ENCODE measurements around the gene FLNA. TPM values are rescaled to one million over a fixed set of nuclear protein-coding genes. Genes with fewer than 3 reads are reported as not detected.
A peak's percentile ranks its signal among the peaks of the same experiment; 100 is the strongest.

Gene FLNA
- total and polyA plus RNA-seq, 2 experiments from 2014 or later: 1,379 to 2,857 TPM

GRCh38 chrX:154378059-154378798, 3.8 kb upstream of the FLNA start:
- no peaks in the 10 kb centered on the region for H3K9me2 ChIP-seq (ENCODE audit: insufficient read depth)
- H4K20me1 ChIP-seq (ENCODE audit: insufficient read depth): no peaks in the 10 kb centered on the region
- peaks cover 29% of the 10 kb centered on the region for H3K79me2 ChIP-seq (ENCODE audit: insufficient read depth)
- no peaks in the 10 kb centered on the region for H3F3A ChIP-seq (ENCODE audit: insufficient read depth)
- H3K9me3 ChIP-seq (ENCODE audit: low read depth): no peaks in the 10 kb centered on the region
- no peaks in the 10 kb centered on the region for H3K36me3 ChIP-seq (ENCODE audit: low read depth)
- peak; percentile 68 for DNase-seq
- H3K27ac ChIP-seq: peak overlapping the region; percentile 98
- H3K27me3 ChIP-seq (replicated peaks; ENCODE audit: insufficient read depth): no peaks in the 10 kb centered on the region
- peak overlapping the region; percentile 48 for H3K4me2 ChIP-seq (ENCODE audit: unreplicated experiment)
- 0 to 2% methylated on average over 2 to 30 of the region's 79 CpGs for WGBS, 2 experiments (ENCODE audit: low coverage in 1 of 2, low lambda C conversion rate in 2 of 2, missing lambda C conversion rate in 2 of 2)
- 0 out of 2 replicates have a peak, but pooled peaks cover 7% of the 10 kb centered on the region for H3K4me1 ChIP-seq (ENCODE audit: insufficient read depth)
- H3K4me3 ChIP-seq: peak overlapping the region; percentile 72
- H2AFZ ChIP-seq: no peak overlapping the region; the same call in 1 of the 2 replicates
- peak overlapping the region; percentile 92 for H3K9ac ChIP-seq
- in situ Hi-C loops (cut with MboI): no loop called here
- TF ChIP-seq EZH2phosphoT487 (IDR thresholded peaks at IDR 0.05; ENCODE audit: insufficient read depth, low read depth) (no peak), EZH2 (IDR thresholded peaks at IDR 0.05; ENCODE audit: insufficient read depth, poor library complexity, severe bottlenecking) (no peak)

GRCh38 chrX:154376774-154377173, 2.3 kb upstream of the FLNA start:
- Histone ChIP-seq H3F3A (ENCODE audit: insufficient read depth) (no peaks in the 10 kb centered on the region), H3K4me2 (ENCODE audit: unreplicated experiment) (no peak overlapping the region), H3K9me2 (ENCODE audit: insufficient read depth) (no peaks in the 10 kb centered on the region), H3K4me1 (ENCODE audit: insufficient read depth) (0 out of 2 replicates have a peak, but pooled peaks cover 7% of the 10 kb centered on the region), H3K4me3 (no peak overlapping the region), H2AFZ (no peak overlapping the region), H3K27ac (peak overlapping the region; percentile 98; the same call in 1 of the 2 replicates), H3K9me3 (ENCODE audit: low read depth) (no peaks in the 10 kb centered on the region), H3K27me3 (replicated peaks; ENCODE audit: insufficient read depth) (no peaks in the 10 kb centered on the region), H3K36me3 (ENCODE audit: low read depth) (no peaks in the 10 kb centered on the region), H3K79me2 (ENCODE audit: insufficient read depth) (peaks cover 29% of the 10 kb centered on the region), H3K9ac (no peak overlapping the region), H4K20me1 (ENCODE audit: insufficient read depth) (no peaks in the 10 kb centered on the region)
- TF ChIP-seq EZH2phosphoT487 (IDR thresholded peaks at IDR 0.05; ENCODE audit: insufficient read depth, low read depth) (no peak), EZH2 (IDR thresholded peaks at IDR 0.05; ENCODE audit: insufficient read depth, poor library complexity, severe bottlenecking) (no peak)
- 92 to 100% methylated on average over 3 of the region's 3 CpGs for WGBS, 2 experiments (ENCODE audit: low coverage in 1 of 2, low lambda C conversion rate in 2 of 2, missing lambda C conversion rate in 2 of 2)
- in situ Hi-C loops (cut with MboI): no loop called here
- DNase-seq: no peak

DNA sequence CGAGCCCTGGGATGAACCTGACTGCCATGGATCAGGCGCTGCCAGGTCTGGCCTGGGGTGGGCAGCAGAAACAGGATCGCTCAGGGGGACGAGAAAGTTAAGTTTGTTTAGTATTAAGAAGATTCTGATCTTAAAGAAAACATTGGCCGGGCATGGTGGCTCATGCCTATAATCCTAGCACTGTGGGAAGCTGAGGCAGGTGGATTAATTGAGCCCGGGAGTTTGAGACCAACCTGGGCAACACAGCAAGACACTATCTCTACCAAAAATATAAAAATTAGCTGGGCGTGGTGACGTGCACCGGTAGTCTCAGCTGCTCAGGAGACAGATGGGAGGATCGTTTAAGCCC, 696 bp upstream of the FLNA start:
- Histone ChIP-seq H3K9me3 (ENCODE audit: low read depth) (no peaks in the 10 kb centered on the region), H3K4me1 (ENCODE audit: insufficient read depth) (0 out of 2 replicates have a peak, but pooled peaks cover 7% of the 10 kb centered on the region), H3K4me2 (ENCODE audit: unreplicated experiment) (no peak overlapping the region), H3K79me2 (ENCODE audit: insufficient read depth) (peaks cover 23% of the 10 kb centered on the region), H2AFZ (no peak overlapping the region), H3K9ac (peak overlapping the region; percentile 72), H3F3A (ENCODE audit: insufficient read depth) (no peaks in the 10 kb centered on the region), H3K27me3 (replicated peaks; ENCODE audit: insufficient read depth) (no peaks in the 10 kb centered on the region), H4K20me1 (ENCODE audit: insufficient read depth) (no peaks in the 10 kb centered on the region), H3K4me3 (peak overlapping the region; percentile 73), H3K27ac (peak overlapping the region; percentile 35), H3K9me2 (ENCODE audit: insufficient read depth) (no peaks in the 10 kb centered on the region), H3K36me3 (ENCODE audit: low read depth) (peaks cover under 1% of the 10 kb centered on the region; the same call in 1 of the 2 replicates)
- in situ Hi-C loops (cut with MboI): no loop called here
- DNase-seq: no peak
- TF ChIP-seq EZH2 (IDR thresholded peaks at IDR 0.05; ENCODE audit: insufficient read depth, poor library complexity, severe bottlenecking) (no peak), EZH2phosphoT487 (IDR thresholded peaks at IDR 0.05; ENCODE audit: insufficient read depth, low read depth) (no peak)
- WGBS, 2 experiments (ENCODE audit: low coverage in 1 of 2, low lambda C conversion rate in 2 of 2, missing lambda C conversion rate in 2 of 2): 85 to 87% methylated on average over 9 to 10 of the region's 10 CpGs

GRCh38 chrX:154373340-154374306, 811 bp downstream of the FLNA start:
- 1 to 2% methylated on average over 8 to 15 of the region's 23 CpGs for WGBS, 2 experiments (ENCODE audit: low coverage in 1 of 2, low lambda C conversion rate in 2 of 2, missing lambda C conversion rate in 2 of 2)
- peak overlapping the region; percentile 73 for H3K4me3 ChIP-seq
- no peaks in the 10 kb centered on the region for H3K9me2 ChIP-seq (ENCODE audit: insufficient read depth)
- peaks cover 4% of the 10 kb centered on the region; the same call in 1 of the 2 replicates for H3K36me3 ChIP-seq (ENCODE audit: low read depth)
- peaks cover 6% of the 10 kb centered on the region; the same call in 1 of the 2 replicates for H3F3A ChIP-seq (ENCODE audit: insufficient read depth)
- H4K20me1 ChIP-seq (ENCODE audit: insufficient read depth): no peaks in the 10 kb centered on the region
- H3K27me3 ChIP-seq (replicated peaks; ENCODE audit: insufficient read depth): no peaks in the 10 kb centered on the region
- H3K27ac ChIP-seq: peak overlapping the region; percentile 40
- no peaks in the 10 kb centered on the region for H3K9me3 ChIP-seq (ENCODE audit: low read depth)
- H3K4me1 ChIP-seq (ENCODE audit: insufficient read depth): 0 out of 2 replicates have a peak, but pooled peaks cover 7% of the 10 kb centered on the region
- DNase-seq: peak; percentile 76
- in situ Hi-C loops (cut with MboI): no loop called here
- peak overlapping the region; percentile 92 for H3K4me2 ChIP-seq (ENCODE audit: unreplicated experiment)
- H3K9ac ChIP-seq: peak overlapping the region; percentile 72
- 0 out of 2 replicates have a peak overlapping the region, but pooled peaks have one; percentile 38 for H2AFZ ChIP-seq
- peaks cover 25% of the 10 kb centered on the region for H3K79me2 ChIP-seq (ENCODE audit: insufficient read depth)
- no peak for TF ChIP-seq EZH2phosphoT487 (IDR thresholded peaks at IDR 0.05; ENCODE audit: insufficient read depth, low read depth)
- TF ChIP-seq EZH2 (IDR thresholded peaks at IDR 0.05; ENCODE audit: insufficient read depth, poor library complexity, severe bottlenecking): no peak

Data from GM23248 (cell line).